Neural progenitor cell (in vitro differentiated cells): ENCODE data around the gene CAPRIN2. TPM values are rescaled to one million over a fixed set of nuclear protein-coding genes. Genes with fewer than 3 reads are reported as not detected.

Experiments used
- DNase-seq: peaks from one replicate; pipeline ENCODE4 v3.0.0-alpha.2; 2016; ENCODE audit warnings: low spot score
- H2AFZ ChIP-seq: fragments of 200-600 bp; sonication (generic); replicated peaks from 2 replicates; pipeline ENCODE4 v1.6.1; 2016; ENCODE audit warnings: antibody characterized with exemption
- H3F3A ChIP-seq: fragments of 200-600 bp; sonication (generic); 2 replicates; pipeline ENCODE4 v1.6.1; 2016; ENCODE audit warnings: antibody characterized with exemption, low read depth
- H3K27ac ChIP-seq: fragments of 200-600 bp; sonication (generic); 2 replicates; pipeline ENCODE4 v1.5.1; 2016; ENCODE audit warnings: mild to moderate bottlenecking
- H3K27me3 ChIP-seq: fragments of 200-600 bp; sonication (generic); 2 replicates; pipeline ENCODE4 v1.6.1; 2016; ENCODE audit warnings: mild to moderate bottlenecking, moderate library complexity
- H3K36me3 ChIP-seq: fragments of 200-600 bp; sonication (generic); 2 replicates; pipeline ENCODE4 v1.5.1; 2016
- H3K4me1 ChIP-seq: fragments of 200-600 bp; sonication (generic); 2 replicates; pipeline ENCODE4 v1.6.1; 2016; ENCODE audit warnings: mixed run types
- H3K4me2 ChIP-seq: fragments of 200-600 bp; sonication (generic); 2 replicates; pipeline ENCODE4 v1.6.1; 2016
- H3K4me3 ChIP-seq: fragments of 200-600 bp; sonication (generic); 2 replicates; pipeline ENCODE4 v1.5.1; 2016
- H3K79me2 ChIP-seq: fragments of 200-600 bp; sonication (generic); 2 replicates; pipeline ENCODE4 v1.6.1; 2016; ENCODE audit warnings: low read depth
- H3K9ac ChIP-seq: fragments of 200-600 bp; sonication (generic); 2 replicates; pipeline ENCODE4 v1.6.1; 2016
- H3K9me3 ChIP-seq: fragments of 200-600 bp; sonication (generic); 2 replicates; pipeline ENCODE4 v1.5.1; 2016; ENCODE audit warnings: low read depth
- H4K20me1 ChIP-seq: fragments of 200-600 bp; sonication (generic); 2 replicates; pipeline ENCODE4 v1.6.1; 2016; ENCODE audit warnings: low read depth
- H3K27ac Mint-ChIP-seq: 3 replicates; pipeline ENCODE4 v1.8.0; 2021; ENCODE audit warnings: mixed read lengths
- H3K27me3 Mint-ChIP-seq: 2 replicates; pipeline ENCODE4 v1.8.0; 2022; ENCODE audit warnings: low read depth, mild to moderate bottlenecking, inconsistent platforms, moderate library complexity, mixed read lengths; ENCODE audit not compliant: insufficient read depth
- H3K36me3 Mint-ChIP-seq: 3 replicates; pipeline ENCODE4 v1.8.0; 2021; ENCODE audit warnings: mixed read lengths
- H3K4me1 Mint-ChIP-seq: 3 replicates; pipeline ENCODE4 v1.8.0; 2021; ENCODE audit warnings: mixed read lengths
- H3K4me3 Mint-ChIP-seq: 3 replicates; pipeline ENCODE4 v1.8.0; 2021; ENCODE audit warnings: mild to moderate bottlenecking, moderate library complexity, mixed read lengths
- H3K9me3 Mint-ChIP-seq: 3 replicates; pipeline ENCODE4 v1.8.0; 2020; ENCODE audit warnings: mixed read lengths
- CTCF ChIP-seq: fragments of 200-600 bp; sonication (generic); IDR thresholded peaks from 2 replicates; pipeline ENCODE4 v1.5.1; 2017; ENCODE audit warnings: antibody characterized with exemption, mild to moderate bottlenecking
- EZH2 ChIP-seq: fragments of 200-600 bp; sonication (generic); IDR thresholded peaks from 2 replicates; pipeline ENCODE4 v1.6.1; 2017; ENCODE audit warnings: antibody characterized with exemption, mild to moderate bottlenecking, moderate library complexity
- EZH2phosphoT487 ChIP-seq: fragments of 200-600 bp; sonication (generic); IDR thresholded peaks from 2 replicates; pipeline ENCODE4 v1.6.1; 2017; ENCODE audit warnings: antibody characterized with exemption
- total RNA-seq: library from RNA; depleted of rRNA; stranded (reverse); fragments of >200 nt; gene quantifications from 2 replicates; pipeline ENCODE4 v1.2.3, GENCODE V29; 2015; ENCODE audit warnings: low replicate concordance

The CAPRIN2 gene, protein sequence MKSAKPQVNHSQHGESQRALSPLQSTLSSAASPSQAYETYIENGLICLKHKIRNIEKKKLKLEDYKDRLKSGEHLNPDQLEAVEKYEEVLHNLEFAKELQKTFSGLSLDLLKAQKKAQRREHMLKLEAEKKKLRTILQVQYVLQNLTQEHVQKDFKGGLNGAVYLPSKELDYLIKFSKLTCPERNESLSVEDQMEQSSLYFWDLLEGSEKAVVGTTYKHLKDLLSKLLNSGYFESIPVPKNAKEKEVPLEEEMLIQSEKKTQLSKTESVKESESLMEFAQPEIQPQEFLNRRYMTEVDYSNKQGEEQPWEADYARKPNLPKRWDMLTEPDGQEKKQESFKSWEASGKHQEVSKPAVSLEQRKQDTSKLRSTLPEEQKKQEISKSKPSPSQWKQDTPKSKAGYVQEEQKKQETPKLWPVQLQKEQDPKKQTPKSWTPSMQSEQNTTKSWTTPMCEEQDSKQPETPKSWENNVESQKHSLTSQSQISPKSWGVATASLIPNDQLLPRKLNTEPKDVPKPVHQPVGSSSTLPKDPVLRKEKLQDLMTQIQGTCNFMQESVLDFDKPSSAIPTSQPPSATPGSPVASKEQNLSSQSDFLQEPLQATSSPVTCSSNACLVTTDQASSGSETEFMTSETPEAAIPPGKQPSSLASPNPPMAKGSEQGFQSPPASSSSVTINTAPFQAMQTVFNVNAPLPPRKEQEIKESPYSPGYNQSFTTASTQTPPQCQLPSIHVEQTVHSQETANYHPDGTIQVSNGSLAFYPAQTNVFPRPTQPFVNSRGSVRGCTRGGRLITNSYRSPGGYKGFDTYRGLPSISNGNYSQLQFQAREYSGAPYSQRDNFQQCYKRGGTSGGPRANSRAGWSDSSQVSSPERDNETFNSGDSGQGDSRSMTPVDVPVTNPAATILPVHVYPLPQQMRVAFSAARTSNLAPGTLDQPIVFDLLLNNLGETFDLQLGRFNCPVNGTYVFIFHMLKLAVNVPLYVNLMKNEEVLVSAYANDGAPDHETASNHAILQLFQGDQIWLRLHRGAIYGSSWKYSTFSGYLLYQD
- 49.9 and 53.2 TPM in 2 replicates for total RNA-seq

- peaks cover 11% of the 10 kb centered on the region for H4K20me1 ChIP-seq
- TF ChIP-seq CTCF (peak; percentile 57), EZH2 (peak; percentile 31), EZH2phosphoT487 (no peak)
- peak within 1 kb of the TSS; percentile 94 for H3K4me2 ChIP-seq
- H3K4me3 ChIP-seq, result peak within 1 kb of the TSS; percentile 80
- H2AFZ ChIP-seq, result peak within 1 kb of the TSS; percentile 96
- H3K36me3 ChIP-seq, result no peaks in the 10 kb centered on the region
- Mint-ChIP-seq H3K27ac (peak within 1 kb of the TSS; percentile 93), H3K36me3 (peaks cover 6% of the 10 kb centered on the region), H3K27me3 (no peaks in the 10 kb centered on the region), H3K4me3 (peak within 1 kb of the TSS; percentile 97), H3K4me1 (peaks cover 34% of the 10 kb centered on the region), H3K9me3 (no peaks in the 10 kb centered on the region)
- peak within 1 kb of the TSS; percentile 88 for H3K27ac ChIP-seq
- H3K9ac ChIP-seq, result peak within 1 kb of the TSS; percentile 55
- H3K4me1 ChIP-seq, result peaks cover 14% of the 10 kb centered on the region
- peaks cover 29% of the 10 kb centered on the region for H3F3A ChIP-seq
- peaks cover 15% of the 10 kb centered on the region for H3K27me3 ChIP-seq
- peak; percentile 98 for DNase-seq
- H3K9me3 ChIP-seq, result no peaks in the 10 kb centered on the region
- H3K79me2 ChIP-seq, result peaks cover 41% of the 10 kb centered on the region
Measured at GRCh38 chr12:30754750-30755394, at the start of gene CAPRIN2. Gene CAPRIN2 (minus strand): TSS chr12:30754951. CDS start chr12:30753520, 1,431 bp downstream.

DNA sequence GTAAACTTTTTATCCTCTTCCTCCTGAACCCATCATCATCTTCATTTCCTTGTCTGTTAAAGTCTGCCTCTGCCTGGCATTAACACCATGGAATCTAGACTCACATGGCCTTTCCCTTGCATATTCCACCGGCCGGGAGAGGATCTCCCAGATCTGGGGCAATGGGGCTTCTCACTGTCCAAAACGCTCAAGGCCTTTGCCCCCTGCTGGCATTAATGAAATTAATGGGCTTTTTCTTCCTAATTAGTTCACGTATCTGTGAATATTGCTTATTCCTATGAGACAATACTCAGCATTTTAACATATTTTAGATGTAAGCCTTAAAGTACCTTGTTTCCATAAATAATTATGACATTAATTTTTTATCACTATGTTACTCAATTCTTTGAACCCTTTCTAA, 42.9 kb upstream of the CAPRIN2 start:
- no peak overlapping the region for H2AFZ ChIP-seq
- no peaks in the 10 kb centered on the region for H3K9me3 ChIP-seq
- DNase-seq, result no peak
- peaks cover 5% of the 10 kb centered on the region for H3K27me3 Mint-ChIP-seq
- peaks cover 2% of the 10 kb centered on the region for H3K36me3 Mint-ChIP-seq
- H4K20me1 ChIP-seq, result no peaks in the 10 kb centered on the region
- H3K27ac Mint-ChIP-seq, result no peak overlapping the region
- H3K4me2 ChIP-seq, result no peak overlapping the region
- peak overlapping the region; percentile 36 for H3K4me3 Mint-ChIP-seq
- peaks cover 5% of the 10 kb centered on the region for H3F3A ChIP-seq
- no peak overlapping the region for H3K9ac ChIP-seq
- no peaks in the 10 kb centered on the region for H3K79me2 ChIP-seq
- H3K4me1 ChIP-seq, result peaks cover 6% of the 10 kb centered on the region
- no peak for TF ChIP-seq CTCF
- no peak for TF ChIP-seq EZH2
- TF ChIP-seq EZH2phosphoT487, result no peak
- H3K27ac ChIP-seq, result no peak overlapping the region
- peaks cover 2% of the 10 kb centered on the region for H3K9me3 Mint-ChIP-seq
- peaks cover 18% of the 10 kb centered on the region for H3K4me1 Mint-ChIP-seq
- peaks cover 40% of the 10 kb centered on the region for H3K27me3 ChIP-seq
- no peaks in the 10 kb centered on the region for H3K36me3 ChIP-seq
- no peak overlapping the region for H3K4me3 ChIP-seq

DNA sequence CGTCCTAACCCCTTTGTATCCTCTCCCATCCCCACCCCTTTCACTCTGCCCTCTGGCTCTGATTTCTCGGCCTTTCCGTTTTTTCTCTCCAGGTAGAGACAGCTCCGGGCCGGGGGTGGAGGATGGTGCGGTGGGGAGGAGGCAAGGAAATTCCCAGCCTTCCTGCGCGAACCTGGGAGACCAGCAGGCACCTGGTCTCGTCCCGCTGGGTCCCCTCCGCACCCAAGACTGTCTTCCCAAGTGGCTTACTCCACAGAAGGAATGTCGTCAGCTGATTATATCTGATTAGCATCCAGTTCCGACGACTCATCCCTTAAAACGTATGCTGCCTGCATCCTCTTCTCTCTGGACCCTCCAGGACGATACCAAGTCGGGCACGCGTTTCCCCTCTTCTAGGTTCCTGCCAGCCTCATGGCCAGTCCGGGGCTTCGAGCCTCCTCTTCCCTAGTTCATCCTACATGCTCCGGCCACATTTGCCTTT, 42.2 kb upstream of the CAPRIN2 start:
- Histone ChIP-seq H4K20me1 (no peaks in the 10 kb centered on the region), H3K9ac (no peak overlapping the region), H3K27me3 (peaks cover 40% of the 10 kb centered on the region), H3K9me3 (no peaks in the 10 kb centered on the region), H3K4me3 (peak overlapping the region; percentile 54), H3K36me3 (no peaks in the 10 kb centered on the region), H3K4me2 (peak overlapping the region; percentile 82), H3F3A (peaks cover 5% of the 10 kb centered on the region), H3K79me2 (no peaks in the 10 kb centered on the region), H3K4me1 (peaks cover 6% of the 10 kb centered on the region), H3K27ac (no peak overlapping the region), H2AFZ (peak overlapping the region; percentile 97)
- no peak overlapping the region for H3K27ac Mint-ChIP-seq
- peak; percentile 44 for DNase-seq
- peaks cover 2% of the 10 kb centered on the region for H3K9me3 Mint-ChIP-seq
- peak overlapping the region; percentile 87 for H3K4me3 Mint-ChIP-seq
- TF ChIP-seq EZH2phosphoT487 (no peak), EZH2 (no peak), CTCF (no peak)
- H3K4me1 Mint-ChIP-seq, result peaks cover 18% of the 10 kb centered on the region
- peaks cover 2% of the 10 kb centered on the region for H3K36me3 Mint-ChIP-seq
- peaks cover 5% of the 10 kb centered on the region for H3K27me3 Mint-ChIP-seq
